Thyroid gland (tissue), 4 donors: ENCODE results near the gene EHD3.

Source experiments
- POLR2A ChIP-seq, 2 donors: fragments of 450-650 bp; IDR thresholded peaks; one replicate each; pipeline ENCODE4 v1.6.1; 2017; ENCODE audit warnings: antibody characterized with exemption in 2 of 2, mild to moderate bottlenecking in 2 of 2, moderate library complexity in 1 of 2
- TF ChIP-seq, protein P1 (sequence below), 6 experiments: fragments of 200-600 bp in 3 of 6; fragments of 450-650 bp in 3 of 6; sonication (generic) in 3 of 6; IDR thresholded peaks; one replicate each; pipeline ENCODE4 v1.5.1; 2016 to 2019; ENCODE audit warnings: antibody characterized with exemption in 6 of 6, mild to moderate bottlenecking in 2 of 6, inconsistent platforms in 1 of 6, moderate library complexity in 1 of 6

- TF ChIP-seq, protein P1, sequence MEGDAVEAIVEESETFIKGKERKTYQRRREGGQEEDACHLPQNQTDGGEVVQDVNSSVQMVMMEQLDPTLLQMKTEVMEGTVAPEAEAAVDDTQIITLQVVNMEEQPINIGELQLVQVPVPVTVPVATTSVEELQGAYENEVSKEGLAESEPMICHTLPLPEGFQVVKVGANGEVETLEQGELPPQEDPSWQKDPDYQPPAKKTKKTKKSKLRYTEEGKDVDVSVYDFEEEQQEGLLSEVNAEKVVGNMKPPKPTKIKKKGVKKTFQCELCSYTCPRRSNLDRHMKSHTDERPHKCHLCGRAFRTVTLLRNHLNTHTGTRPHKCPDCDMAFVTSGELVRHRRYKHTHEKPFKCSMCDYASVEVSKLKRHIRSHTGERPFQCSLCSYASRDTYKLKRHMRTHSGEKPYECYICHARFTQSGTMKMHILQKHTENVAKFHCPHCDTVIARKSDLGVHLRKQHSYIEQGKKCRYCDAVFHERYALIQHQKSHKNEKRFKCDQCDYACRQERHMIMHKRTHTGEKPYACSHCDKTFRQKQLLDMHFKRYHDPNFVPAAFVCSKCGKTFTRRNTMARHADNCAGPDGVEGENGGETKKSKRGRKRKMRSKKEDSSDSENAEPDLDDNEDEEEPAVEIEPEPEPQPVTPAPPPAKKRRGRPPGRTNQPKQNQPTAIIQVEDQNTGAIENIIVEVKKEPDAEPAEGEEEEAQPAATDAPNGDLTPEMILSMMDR (IDR thresholded peaks at IDR 0.05), result no peak
- no peak for TF ChIP-seq POLR2A (IDR thresholded peaks at IDR 0.05)
Observed at GRCh38 chr2:31286961-31287550, 53.1 kb downstream of the EHD3 start.
